Gastroesophageal sphincter (tissue), 3 donors: ENCODE data around the gene DMRT1.

Experiments used
- POLR2A ChIP-seq, 2 donors: fragments of 450-650 bp; IDR thresholded peaks; one replicate each; pipeline ENCODE4 v1.6.1; 2017; ENCODE audit warnings: antibody characterized with exemption in 2 of 2, mild to moderate bottlenecking in 2 of 2, moderate library complexity in 1 of 2
- POLR2AphosphoS5 ChIP-seq: sonication (generic); formaldehyde crosslinking; IDR thresholded peaks from one replicate; pipeline ENCODE4 v1.6.1; 2017; ENCODE audit warnings: antibody characterized with exemption
- TF ChIP-seq, protein P1 (sequence below), 4 experiments: fragments of 200-600 bp in 2 of 4; fragments of 450-650 bp in 2 of 4; sonication (generic) in 1 of 4; IDR thresholded peaks; one replicate each; pipeline ENCODE4 v1.5.1; 2017 to 2019; ENCODE audit warnings: antibody characterized with exemption in 4 of 4, mild to moderate bottlenecking in 2 of 4, moderate library complexity in 2 of 4

DNA sequence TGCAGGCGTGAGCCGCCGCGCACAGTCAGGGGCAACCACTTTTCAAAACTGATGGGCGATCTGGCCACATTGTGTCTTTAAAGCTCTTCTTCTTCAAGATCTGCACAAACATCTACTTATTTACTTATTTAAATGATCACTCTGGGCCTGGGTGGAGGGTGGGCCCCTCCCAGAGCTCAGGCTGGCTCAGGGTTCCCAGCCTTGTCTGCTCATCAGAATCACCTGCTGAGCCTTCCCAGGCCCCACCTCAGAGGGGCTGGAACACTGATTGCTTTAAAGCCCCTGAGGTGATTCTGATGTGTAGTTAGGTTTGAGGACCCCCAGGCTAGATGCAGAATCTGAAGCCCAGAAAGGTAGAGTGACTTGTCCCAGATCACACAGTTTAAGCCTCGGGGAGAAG, 45.6 kb upstream of the DMRT1 start:
- TF ChIP-seq, protein P1, sequence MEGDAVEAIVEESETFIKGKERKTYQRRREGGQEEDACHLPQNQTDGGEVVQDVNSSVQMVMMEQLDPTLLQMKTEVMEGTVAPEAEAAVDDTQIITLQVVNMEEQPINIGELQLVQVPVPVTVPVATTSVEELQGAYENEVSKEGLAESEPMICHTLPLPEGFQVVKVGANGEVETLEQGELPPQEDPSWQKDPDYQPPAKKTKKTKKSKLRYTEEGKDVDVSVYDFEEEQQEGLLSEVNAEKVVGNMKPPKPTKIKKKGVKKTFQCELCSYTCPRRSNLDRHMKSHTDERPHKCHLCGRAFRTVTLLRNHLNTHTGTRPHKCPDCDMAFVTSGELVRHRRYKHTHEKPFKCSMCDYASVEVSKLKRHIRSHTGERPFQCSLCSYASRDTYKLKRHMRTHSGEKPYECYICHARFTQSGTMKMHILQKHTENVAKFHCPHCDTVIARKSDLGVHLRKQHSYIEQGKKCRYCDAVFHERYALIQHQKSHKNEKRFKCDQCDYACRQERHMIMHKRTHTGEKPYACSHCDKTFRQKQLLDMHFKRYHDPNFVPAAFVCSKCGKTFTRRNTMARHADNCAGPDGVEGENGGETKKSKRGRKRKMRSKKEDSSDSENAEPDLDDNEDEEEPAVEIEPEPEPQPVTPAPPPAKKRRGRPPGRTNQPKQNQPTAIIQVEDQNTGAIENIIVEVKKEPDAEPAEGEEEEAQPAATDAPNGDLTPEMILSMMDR (IDR thresholded peaks at IDR 0.05) = no peak
- TF ChIP-seq POLR2A (IDR thresholded peaks at IDR 0.05) (no peak), POLR2AphosphoS5 (no peak)
